GM12892 (cell line): ENCODE data around the gene PDSS2.

Source experiments
- POLR2A ChIP-seq: IDR thresholded peaks from 2 replicates; pipeline ENCODE4 v1.6.1; 2011; ENCODE audit warnings: low read depth, low read length, control low read depth
- TAF1 ChIP-seq: IDR thresholded peaks from 2 replicates; pipeline ENCODE4 v1.6.1; 2011; ENCODE audit warnings: low read depth, mild to moderate bottlenecking, control low read depth, low read length, borderline replicate concordance

DNA sequence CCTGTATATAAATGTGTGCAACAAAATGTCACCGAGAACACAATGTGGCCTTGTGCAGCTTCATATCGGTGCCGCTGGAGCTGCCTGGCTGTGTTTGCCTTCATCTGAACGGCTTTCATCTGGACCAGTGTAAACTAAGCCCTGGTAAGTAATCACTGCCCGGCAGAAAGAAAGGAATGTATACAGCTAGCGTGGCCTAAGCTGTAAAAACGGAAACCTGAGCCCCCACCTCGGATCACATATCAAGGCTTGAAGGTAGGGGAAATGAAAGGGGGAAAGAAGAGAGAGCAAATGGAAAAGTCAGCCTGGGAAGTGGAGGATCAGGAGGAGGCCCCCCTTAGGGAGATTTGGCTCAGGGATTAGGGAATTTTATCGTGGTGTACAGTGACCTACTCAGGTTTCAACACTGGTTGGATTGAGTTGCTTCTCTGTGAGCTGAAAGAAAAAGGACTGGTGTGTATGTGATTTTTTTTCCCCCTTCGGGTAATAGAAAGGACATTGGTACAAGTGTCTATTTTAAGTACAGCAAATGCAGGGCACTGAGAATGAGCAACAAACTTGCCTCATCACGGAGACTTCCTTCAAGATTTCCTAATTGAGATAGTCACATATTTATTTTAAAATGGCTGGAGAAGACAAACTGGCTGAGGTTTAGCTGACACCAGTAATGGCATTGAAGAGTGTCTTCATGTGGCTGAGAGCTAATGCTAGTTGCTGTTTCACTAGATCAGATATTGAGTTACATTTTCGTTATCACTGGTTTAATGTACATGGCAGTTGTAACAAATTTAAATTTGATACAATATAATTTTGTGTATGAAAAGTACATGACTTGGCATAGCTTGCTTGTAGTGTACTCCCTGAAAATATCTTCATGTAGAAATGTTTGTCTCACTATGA, 34.0 kb upstream of the PDSS2 start:
- TF ChIP-seq TAF1, result no peak
- TF ChIP-seq POLR2A, result no peak
